Liver (tissue), 3 donors: Measurements from ENCODE around the gene P2RY12.

ENCODE experiments used
- FOXA1 ChIP-seq: IDR thresholded peaks from 2 replicates; pipeline ENCODE4 v1.6.1; 2016; ENCODE audit warnings: antibody characterized with exemption
- GABPA ChIP-seq, 2 donors: IDR thresholded peaks in 1 of 2; conservative IDR thresholded peaks in 1 of 2; 2 replicates each; pipeline ENCODE4 v1.6.1; 2016; ENCODE audit warnings: antibody characterized with exemption in 2 of 2, mild to moderate bottlenecking in 1 of 2, moderate library complexity in 1 of 2
- RAD21 ChIP-seq, 2 donors: IDR thresholded peaks; 2 replicates each; pipeline ENCODE4 v1.6.1; 2016; ENCODE audit warnings: antibody characterized with exemption in 2 of 2, mild to moderate bottlenecking in 2 of 2
- SP1 ChIP-seq: IDR thresholded peaks from 2 replicates; pipeline ENCODE4 v1.6.1; 2018; ENCODE audit warnings: antibody characterized with exemption, mild to moderate bottlenecking
- TAF1 ChIP-seq: conservative IDR thresholded peaks from 2 replicates; pipeline ENCODE4 v1.6.1; 2016; ENCODE audit warnings: antibody characterized with exemption, mild to moderate bottlenecking
- TF ChIP-seq, protein P1 (sequence below): fragments of 150-350 bp; IDR thresholded peaks from 2 replicates; pipeline ENCODE4 v1.5.1; 2017; ENCODE audit warnings: improper control_type of control experiment, low read depth, low read length; ENCODE audit not compliant: missing input control
- TF ChIP-seq, protein P2 (sequence below): IDR thresholded peaks from 2 replicates; pipeline ENCODE4 v1.6.1; 2016; ENCODE audit warnings: antibody characterized with exemption
- donor health status: healthy.
- donor health status: healthy.

DNA sequence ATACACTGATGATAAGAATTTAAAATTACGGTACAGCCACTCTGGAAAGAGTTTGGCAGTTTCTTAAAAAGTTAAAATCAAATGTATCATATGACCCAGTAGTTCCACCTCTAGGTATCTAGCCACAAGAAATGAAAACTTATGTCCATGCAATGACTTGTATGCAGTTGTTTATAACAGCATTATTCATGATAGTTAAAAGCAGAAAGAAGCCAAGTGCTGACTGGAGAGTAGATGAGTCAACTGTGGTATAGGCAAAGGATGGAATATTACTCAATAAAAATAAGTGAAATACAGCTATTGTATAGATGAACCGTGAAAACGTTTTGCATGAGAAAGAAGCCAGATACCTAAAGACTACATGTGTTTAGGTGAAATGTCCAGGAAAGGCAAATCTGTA is 82.8 kb downstream of the P2RY12 start:
- TF ChIP-seq TAF1 (no peak), RAD21 (IDR thresholded peaks at IDR 0.05) (no peak), FOXA1 (no peak), SP1 (no peak), GABPA (IDR thresholded peaks at IDR 0.05 in 1 of 2, conservative IDR thresholded peaks at IDR 0.05 in 1 of 2) (no peak)
- TF ChIP-seq, protein P1, sequence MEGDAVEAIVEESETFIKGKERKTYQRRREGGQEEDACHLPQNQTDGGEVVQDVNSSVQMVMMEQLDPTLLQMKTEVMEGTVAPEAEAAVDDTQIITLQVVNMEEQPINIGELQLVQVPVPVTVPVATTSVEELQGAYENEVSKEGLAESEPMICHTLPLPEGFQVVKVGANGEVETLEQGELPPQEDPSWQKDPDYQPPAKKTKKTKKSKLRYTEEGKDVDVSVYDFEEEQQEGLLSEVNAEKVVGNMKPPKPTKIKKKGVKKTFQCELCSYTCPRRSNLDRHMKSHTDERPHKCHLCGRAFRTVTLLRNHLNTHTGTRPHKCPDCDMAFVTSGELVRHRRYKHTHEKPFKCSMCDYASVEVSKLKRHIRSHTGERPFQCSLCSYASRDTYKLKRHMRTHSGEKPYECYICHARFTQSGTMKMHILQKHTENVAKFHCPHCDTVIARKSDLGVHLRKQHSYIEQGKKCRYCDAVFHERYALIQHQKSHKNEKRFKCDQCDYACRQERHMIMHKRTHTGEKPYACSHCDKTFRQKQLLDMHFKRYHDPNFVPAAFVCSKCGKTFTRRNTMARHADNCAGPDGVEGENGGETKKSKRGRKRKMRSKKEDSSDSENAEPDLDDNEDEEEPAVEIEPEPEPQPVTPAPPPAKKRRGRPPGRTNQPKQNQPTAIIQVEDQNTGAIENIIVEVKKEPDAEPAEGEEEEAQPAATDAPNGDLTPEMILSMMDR, result no peak
- TF ChIP-seq, protein P2, sequence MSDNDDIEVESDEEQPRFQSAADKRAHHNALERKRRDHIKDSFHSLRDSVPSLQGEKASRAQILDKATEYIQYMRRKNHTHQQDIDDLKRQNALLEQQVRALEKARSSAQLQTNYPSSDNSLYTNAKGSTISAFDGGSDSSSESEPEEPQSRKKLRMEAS, result no peak
